ENCODE data around the gene IDI1. TPM values are rescaled to one million over a fixed set of nuclear protein-coding genes. Genes with fewer than 3 reads are reported as not detected.

Gene IDI1
- total RNA-seq, 3 donors from 2014 or later = 37.7 to 71.2 (median 65.8) TPM

DNA sequence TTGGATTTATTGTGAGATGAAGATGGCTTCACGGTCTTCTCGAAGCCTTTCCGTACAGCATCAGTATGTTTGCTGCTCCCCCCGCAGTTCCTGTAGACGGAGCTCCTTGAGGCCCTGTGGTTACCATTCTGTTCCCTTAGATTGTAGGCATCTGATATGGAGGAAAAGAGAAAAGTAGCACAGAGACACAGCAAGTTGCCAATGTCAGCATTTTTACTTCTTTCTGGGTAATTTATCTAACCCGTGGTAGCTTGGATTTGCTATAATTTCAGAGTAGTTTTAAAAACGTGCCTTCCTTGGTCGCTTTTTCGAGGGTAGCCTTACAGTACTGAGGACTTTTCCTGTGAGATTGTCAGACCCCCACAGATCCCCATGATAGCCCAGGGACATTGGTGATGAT is 44.8 kb upstream of the IDI1 start:
- Histone ChIP-seq H3K9me3 (no peaks in the 10 kb centered on the region), H3K4me1 (ENCODE audit: low read depth) (no peaks in the 10 kb centered on the region), H3K36me3 (ENCODE audit: low read depth) (no peaks in the 10 kb centered on the region), H3K4me3 (no peak overlapping the region)
- no peak for ATAC-seq
- intact Hi-C loops (cut with DNase I, micrococcal nuclease) = no loop called here
- no peak for DNase-seq
- TF ChIP-seq, protein P1, sequence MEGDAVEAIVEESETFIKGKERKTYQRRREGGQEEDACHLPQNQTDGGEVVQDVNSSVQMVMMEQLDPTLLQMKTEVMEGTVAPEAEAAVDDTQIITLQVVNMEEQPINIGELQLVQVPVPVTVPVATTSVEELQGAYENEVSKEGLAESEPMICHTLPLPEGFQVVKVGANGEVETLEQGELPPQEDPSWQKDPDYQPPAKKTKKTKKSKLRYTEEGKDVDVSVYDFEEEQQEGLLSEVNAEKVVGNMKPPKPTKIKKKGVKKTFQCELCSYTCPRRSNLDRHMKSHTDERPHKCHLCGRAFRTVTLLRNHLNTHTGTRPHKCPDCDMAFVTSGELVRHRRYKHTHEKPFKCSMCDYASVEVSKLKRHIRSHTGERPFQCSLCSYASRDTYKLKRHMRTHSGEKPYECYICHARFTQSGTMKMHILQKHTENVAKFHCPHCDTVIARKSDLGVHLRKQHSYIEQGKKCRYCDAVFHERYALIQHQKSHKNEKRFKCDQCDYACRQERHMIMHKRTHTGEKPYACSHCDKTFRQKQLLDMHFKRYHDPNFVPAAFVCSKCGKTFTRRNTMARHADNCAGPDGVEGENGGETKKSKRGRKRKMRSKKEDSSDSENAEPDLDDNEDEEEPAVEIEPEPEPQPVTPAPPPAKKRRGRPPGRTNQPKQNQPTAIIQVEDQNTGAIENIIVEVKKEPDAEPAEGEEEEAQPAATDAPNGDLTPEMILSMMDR (IDR thresholded peaks at IDR 0.05) = no peak

DNA sequence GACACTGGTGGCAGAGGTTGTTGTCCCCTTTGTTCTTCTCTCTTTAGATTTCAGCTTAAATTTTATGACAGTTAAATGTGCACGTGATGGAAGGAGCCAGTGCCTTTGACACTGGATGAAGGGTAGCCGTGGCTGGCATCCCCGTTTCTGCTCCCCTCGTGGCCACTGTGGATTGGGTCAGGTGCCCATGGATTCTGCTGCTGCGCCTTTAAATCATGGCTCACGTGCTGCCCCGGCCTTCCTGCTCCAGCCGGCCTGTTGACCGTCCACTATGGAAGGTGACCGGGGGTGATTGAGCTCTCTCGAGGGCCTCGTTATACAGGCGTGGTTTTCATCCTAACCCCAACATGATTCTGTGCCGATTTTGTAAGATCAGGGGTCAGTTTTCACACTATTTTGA is 41.8 kb upstream of the IDI1 start:
- DNase-seq (no peak), ATAC-seq (no peak)
- Histone ChIP-seq H3K9me3 (no peaks in the 10 kb centered on the region), H3K4me1 (ENCODE audit: low read depth) (no peaks in the 10 kb centered on the region), H3K36me3 (ENCODE audit: low read depth) (no peaks in the 10 kb centered on the region), H3K4me3 (no peak overlapping the region)
- intact Hi-C loops (cut with DNase I, micrococcal nuclease) = no loop called here
- TF ChIP-seq, protein P1 (IDR thresholded peaks at IDR 0.05) = no peak

DNA sequence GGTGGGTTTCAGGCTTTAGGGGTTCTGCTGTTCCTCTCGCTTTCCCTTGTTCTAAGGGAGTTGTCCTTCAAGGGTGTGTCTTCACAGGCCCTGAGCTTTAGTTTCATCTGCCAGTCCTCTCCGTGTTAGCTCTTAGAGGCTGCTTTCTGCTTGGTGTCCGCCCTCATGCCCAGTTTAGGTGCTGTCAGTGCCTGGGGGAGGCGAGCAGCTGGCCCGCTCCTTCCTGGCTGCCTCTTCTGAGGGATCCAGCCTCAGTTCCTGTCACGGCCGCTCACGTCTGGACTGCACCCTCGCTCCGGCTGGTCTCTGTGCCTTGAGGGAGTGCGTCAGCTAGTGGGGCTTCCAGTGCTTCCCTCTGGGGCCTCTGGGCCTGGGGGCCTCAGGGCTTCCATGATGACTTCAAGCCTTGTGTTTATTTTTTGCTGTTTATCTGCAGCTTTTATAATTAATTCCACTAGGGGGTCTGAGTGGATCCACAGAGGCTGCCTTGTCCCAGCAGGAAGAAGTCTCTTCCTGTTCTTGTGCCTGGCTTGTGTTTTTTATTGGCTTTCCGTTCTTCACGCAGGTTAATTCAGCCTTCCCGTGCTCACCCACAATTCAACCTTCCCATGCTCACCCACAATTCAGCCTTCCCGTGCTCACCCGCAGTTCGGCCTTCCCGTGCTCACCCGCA is 40.2 kb upstream of the IDI1 start:
- intact Hi-C loops (cut with DNase I, micrococcal nuclease) = no loop called here
- Histone ChIP-seq H3K9me3 (no peaks in the 10 kb centered on the region), H3K4me3 (no peak overlapping the region), H3K4me1 (ENCODE audit: low read depth) (no peaks in the 10 kb centered on the region), H3K36me3 (ENCODE audit: low read depth) (no peaks in the 10 kb centered on the region)
- no peak for ATAC-seq
- DNase-seq = no peak
- TF ChIP-seq, protein P1 (IDR thresholded peaks at IDR 0.05) = no peak

DNA sequence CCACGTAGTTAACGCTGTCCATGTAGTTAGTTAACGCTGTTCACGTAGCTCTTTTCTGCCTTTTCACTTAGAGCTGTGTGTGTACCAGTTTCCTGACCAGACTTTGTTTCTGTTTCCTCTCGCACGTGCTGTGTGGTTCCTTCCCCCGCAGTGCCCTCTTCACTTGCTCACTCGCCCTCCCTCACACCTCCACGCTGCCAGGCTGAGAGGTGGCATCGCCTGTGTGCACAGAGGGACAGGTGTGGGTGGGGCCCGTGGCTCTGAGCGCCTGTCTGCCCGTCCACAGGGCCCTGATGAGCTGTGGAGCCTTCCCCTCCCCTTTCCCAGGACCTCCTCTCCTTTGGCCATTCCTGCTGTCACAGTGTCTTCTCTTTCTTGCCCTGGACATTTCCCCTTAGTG is 37.9 kb upstream of the IDI1 start:
- DNase-seq (no peak), ATAC-seq (no peak)
- H3K4me1 ChIP-seq (ENCODE audit: low read depth) = no peaks in the 10 kb centered on the region
- no peaks in the 10 kb centered on the region for H3K36me3 ChIP-seq (ENCODE audit: low read depth)
- intact Hi-C loops (cut with DNase I, micrococcal nuclease) = no loop called here
- no peak overlapping the region for H3K4me3 ChIP-seq
- TF ChIP-seq, protein P1 (IDR thresholded peaks at IDR 0.05) = no peak
- H3K9me3 ChIP-seq = no peaks in the 10 kb centered on the region

DNA sequence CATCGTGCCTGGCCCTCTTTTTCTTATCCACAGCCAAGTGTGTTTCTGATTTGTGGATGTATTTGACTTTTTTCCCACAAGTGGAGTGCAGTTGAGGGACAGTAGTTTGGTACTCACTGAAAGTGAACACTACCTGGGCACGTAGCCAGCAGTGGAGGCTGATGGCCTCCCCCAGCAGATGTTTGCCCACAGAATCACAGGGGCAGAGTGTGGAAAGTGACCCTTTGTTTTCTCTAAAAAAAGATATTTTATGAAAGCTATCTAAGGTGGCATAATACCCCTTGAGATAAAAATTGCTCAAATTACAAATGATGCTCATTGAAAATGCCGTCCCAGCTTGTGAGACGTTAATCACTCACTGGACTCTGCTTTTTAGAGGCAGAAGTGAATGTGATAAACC is 36.3 kb upstream of the IDI1 start:
- H3K36me3 ChIP-seq (ENCODE audit: low read depth) = peaks cover under 1% of the 10 kb centered on the region
- ATAC-seq = no peak
- intact Hi-C loops (cut with DNase I, micrococcal nuclease) = no loop called here

More for the DNA sequence above, 36.3 kb upstream of the IDI1 start:
- Histone ChIP-seq H3K9me3 (no peaks in the 10 kb centered on the region), H3K4me1 (ENCODE audit: low read depth) (no peaks in the 10 kb centered on the region), H3K4me3 (no peak overlapping the region)
- TF ChIP-seq, protein P1 (IDR thresholded peaks at IDR 0.05) = no peak
- no peak for DNase-seq

Measured in mucosa of descending colon (tissue), 3 donors.